Peyer's patch (tissue), 4 donors: ENCODE data around the gene GPR31.

ENCODE experiments used
- CTCF ChIP-seq, 6 experiments: fragments of 450-650 bp in 4 of 6; fragments of 200-600 bp in 2 of 6; sonication (generic) in 1 of 6; IDR thresholded peaks; one replicate each; pipeline ENCODE4 v1.5.1; 2017 to 2019; ENCODE audit warnings: antibody characterized with exemption in 6 of 6, mild to moderate bottlenecking in 3 of 6, moderate library complexity in 1 of 6
- POLR2A ChIP-seq, 2 donors: fragments of 450-650 bp; IDR thresholded peaks; one replicate each; pipeline ENCODE4 v1.5.1; 2017; ENCODE audit warnings: antibody characterized with exemption in 2 of 2, mild to moderate bottlenecking in 2 of 2, moderate library complexity in 2 of 2

- TF ChIP-seq POLR2A (IDR thresholded peaks at IDR 0.05), result no peak
- no peak for TF ChIP-seq CTCF (IDR thresholded peaks at IDR 0.05)
These were observed 6.1 kb downstream of the GPR31 start for GRCh38 chr6:167151648-167152047.
